UCSD-AML1 (cell line): ENCODE results near the gene JKAMP.

Experiments used
- DNase-seq: peaks from one replicate; lab custom pipeline; 2025; ENCODE audit not compliant: unreplicated experiment; lab: John Stamatoyannopoulos, UW

The JKAMP gene

GRCh38 chr14:59537476-59537875, 53.2 kb downstream of the JKAMP start:
- no peak for DNase-seq

DNA sequence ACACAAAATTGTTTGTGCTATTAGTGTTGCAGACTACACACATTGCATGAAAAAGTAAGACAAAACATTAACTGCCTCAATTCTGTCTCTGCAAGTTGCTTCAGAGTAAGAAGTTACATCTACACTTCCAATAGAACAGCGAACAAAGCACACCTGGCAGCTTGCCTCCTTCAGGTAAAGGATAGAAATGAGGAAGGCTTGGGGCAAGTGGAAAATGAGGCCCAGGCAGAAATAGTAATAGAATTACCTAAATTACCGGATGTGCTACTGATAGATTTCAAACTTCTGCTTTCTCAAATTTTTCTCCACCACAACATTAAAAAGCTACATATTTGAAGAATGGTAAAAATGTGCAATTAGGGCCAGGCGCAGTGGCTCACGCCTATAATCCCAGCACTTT, 54.6 kb downstream of the JKAMP start:
- DNase-seq = no peak

GRCh38 chr14:59540852-59541251, 56.5 kb downstream of the JKAMP start:
- DNase-seq = no peak

GRCh38 chr14:59541731-59542130, 57.4 kb downstream of the JKAMP start:
- DNase-seq = no peak

DNA sequence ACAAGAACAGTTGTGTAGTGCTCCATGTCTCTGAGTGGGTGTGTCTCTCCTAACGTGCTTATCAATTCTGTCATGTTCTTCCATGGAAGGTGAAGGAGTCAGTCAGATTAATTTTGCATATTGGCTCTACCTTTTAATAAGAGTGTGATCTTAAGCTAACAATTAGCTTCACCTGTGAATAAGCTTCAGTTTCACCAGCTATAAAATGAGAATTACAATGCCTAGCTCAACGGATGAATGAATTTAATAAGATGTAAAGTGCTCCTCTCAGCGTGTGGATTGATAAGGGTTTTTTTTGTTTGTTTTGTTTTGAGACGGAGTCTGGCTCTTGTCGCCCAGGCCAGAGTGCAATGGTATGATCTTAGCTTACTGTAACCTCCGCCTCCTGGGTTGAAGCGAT, 59.6 kb downstream of the JKAMP start:
- no peak for DNase-seq

GRCh38 chr14:59547310-59547709, 63.0 kb downstream of the JKAMP start:
- DNase-seq = no peak
